Esophagus squamous epithelium (tissue), 5 donors: Measurements from ENCODE around the gene C1QTNF8. TPM values are rescaled to one million over a fixed set of nuclear protein-coding genes. Genes with fewer than 3 reads are reported as not detected.
A peak's percentile ranks its signal among the peaks of the same experiment; 100 is the strongest.
"Not testable (repeated sequence)": the region's sequence is repeated elsewhere in the genome, so short reads cannot be mapped to it uniquely, and the experiment has no call there.

Experiments
- DNase-seq: peaks from one replicate; lab custom pipeline; 2025; lab: John Stamatoyannopoulos, UW
- H3K27ac ChIP-seq, 4 donors: fragments of 200-600 bp; sonication (generic); one replicate each; pipeline ENCODE4 v1.5.1; 2016 to 2019; ENCODE audit warnings: mild to moderate bottlenecking in 1 of 4
- H3K27me3 ChIP-seq, 4 donors: fragments of 200-600 bp; sonication (generic); 1 replicate in 3 of 4; 2 replicates in 1 of 4; pipeline versions ENCODE4 v1.5.1 to v1.6.0; 2017 to 2021; ENCODE audit warnings: antibody characterized with exemption in 1 of 4
- H3K36me3 ChIP-seq, 3 donors: fragments of 200-600 bp; sonication (generic); one replicate each; pipeline ENCODE4 v1.5.1; 2016 to 2019
- H3K4me1 ChIP-seq, 3 donors: fragments of 200-600 bp; sonication (generic); one replicate each; pipeline ENCODE4 v1.5.1; 2017 to 2019
- H3K4me3 ChIP-seq, 4 donors: fragments of 200-600 bp; sonication (generic); 1 replicate in 3 of 4; 2 replicates in 1 of 4; pipeline ENCODE4 v1.5.1; 2016 to 2019; ENCODE audit warnings: mild to moderate bottlenecking in 2 of 4, moderate library complexity in 1 of 4
- H3K9me3 ChIP-seq, 3 donors: fragments of 200-600 bp; sonication (generic); one replicate each; pipeline ENCODE4 v1.5.1; 2016 to 2019
- POLR2A ChIP-seq, 4 donors: fragments of 450-650 bp; IDR thresholded peaks; one replicate each; pipeline ENCODE4 v1.6.1; 2017; ENCODE audit warnings: antibody characterized with exemption in 4 of 4, mild to moderate bottlenecking in 4 of 4, moderate library complexity in 3 of 4
- WGBS, 2 donors: methylation state at CpG; one replicate each; pipeline ENCODE4 v1.1.5; 2018; 5-methylcytosine and 5-hydroxymethylcytosine counted together
- intact Hi-C: fragments of 100-400 bp; cut with DNase I; formaldehyde crosslinking; loops from one replicate; pipeline ENCODE4 v1.15.0; 2022
- total RNA-seq, 4 donors: library from RNA; depleted of rRNA; stranded (reverse); fragments of >200 nt; gene quantifications; one replicate each; pipeline ENCODE4 v1.1.0, GENCODE V29; 2016
- TF ChIP-seq, protein P1 (sequence below), 6 experiments: fragments of 450-650 bp in 4 of 6; fragments of 200-600 bp in 2 of 6; sonication (generic) in 2 of 6; IDR thresholded peaks; one replicate each; pipeline ENCODE4 v1.5.1; 2016 to 2019; ENCODE audit warnings: antibody characterized with exemption in 6 of 6, mild to moderate bottlenecking in 4 of 6, moderate library complexity in 4 of 6
- donor health status: DM: yes; HTN: yes; CAD: no.

The C1QTNF8 gene
- total RNA-seq, 4 donors from 2014 or later: not detected

DNA sequence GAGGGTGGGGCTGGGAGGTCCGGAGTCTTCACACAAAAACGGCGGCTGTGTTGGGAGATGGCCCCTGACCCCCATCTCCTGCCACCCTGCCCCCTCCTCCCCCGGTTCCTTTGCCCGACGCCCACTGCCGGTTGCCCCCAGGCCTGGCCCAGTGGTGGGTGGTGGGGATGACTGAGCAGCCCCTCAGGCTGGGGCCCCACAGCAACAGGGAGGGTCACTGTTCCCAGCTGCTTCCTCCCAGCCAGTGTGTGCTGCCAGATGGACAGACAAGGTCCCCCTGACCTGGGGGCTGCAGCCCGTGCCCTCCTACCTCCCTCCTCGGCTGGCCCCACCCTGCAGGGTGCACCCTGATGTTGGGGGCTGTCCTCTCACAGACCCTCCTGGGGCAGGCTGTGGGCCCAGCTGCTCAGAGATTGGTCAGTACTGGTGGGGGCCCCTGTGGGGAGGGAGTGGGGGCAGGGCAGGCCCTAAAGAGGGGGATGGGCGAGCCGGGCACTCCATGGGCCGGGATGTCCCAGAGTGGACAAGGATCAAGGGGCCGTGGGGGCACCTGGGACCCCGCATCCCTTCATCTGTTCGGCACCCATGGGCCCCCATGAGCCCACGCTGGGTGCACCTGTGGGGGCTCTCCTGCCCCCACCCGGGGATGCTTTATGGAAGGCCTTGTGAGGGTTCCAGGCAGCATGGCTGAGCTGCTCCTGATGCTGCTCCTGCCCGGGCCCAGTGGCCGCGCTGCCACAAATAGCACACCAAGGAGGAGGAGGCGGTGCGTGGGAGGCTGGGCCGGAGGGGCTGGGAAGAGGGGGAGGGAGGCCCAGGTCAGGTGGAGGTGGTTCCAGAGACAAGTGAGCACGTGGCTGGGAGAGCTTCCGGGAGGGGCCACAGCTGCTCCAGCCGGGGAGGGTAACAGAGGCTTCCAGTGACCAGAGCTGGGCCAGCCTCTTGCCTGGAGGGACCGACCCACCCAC, 5.1 kb downstream of the C1QTNF8 start:
- 20 to 38% methylated on average over 1 to 8 of the region's 27 CpGs for WGBS, 2 donors
- Histone ChIP-seq H3K4me1 (peaks cover 9 to 26% (median 12%) of the 10 kb centered on the region in 3 donors), H3K9me3 (peaks cover 0 to 4% (median 0%) of the 10 kb centered on the region in 3 donors), H3K27ac (peak overlapping the region in 1 of 4 donors; percentile 26), H3K27me3 (peaks cover 0 to 90% (median 13%) of the 10 kb centered on the region in 4 donors), H3K4me3 (peak overlapping the region in 1 of 4 donors; percentile 52), H3K36me3 (no peaks in the 10 kb centered on the region)
- intact Hi-C loops: no loop called here
- TF ChIP-seq, protein P1, sequence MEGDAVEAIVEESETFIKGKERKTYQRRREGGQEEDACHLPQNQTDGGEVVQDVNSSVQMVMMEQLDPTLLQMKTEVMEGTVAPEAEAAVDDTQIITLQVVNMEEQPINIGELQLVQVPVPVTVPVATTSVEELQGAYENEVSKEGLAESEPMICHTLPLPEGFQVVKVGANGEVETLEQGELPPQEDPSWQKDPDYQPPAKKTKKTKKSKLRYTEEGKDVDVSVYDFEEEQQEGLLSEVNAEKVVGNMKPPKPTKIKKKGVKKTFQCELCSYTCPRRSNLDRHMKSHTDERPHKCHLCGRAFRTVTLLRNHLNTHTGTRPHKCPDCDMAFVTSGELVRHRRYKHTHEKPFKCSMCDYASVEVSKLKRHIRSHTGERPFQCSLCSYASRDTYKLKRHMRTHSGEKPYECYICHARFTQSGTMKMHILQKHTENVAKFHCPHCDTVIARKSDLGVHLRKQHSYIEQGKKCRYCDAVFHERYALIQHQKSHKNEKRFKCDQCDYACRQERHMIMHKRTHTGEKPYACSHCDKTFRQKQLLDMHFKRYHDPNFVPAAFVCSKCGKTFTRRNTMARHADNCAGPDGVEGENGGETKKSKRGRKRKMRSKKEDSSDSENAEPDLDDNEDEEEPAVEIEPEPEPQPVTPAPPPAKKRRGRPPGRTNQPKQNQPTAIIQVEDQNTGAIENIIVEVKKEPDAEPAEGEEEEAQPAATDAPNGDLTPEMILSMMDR (IDR thresholded peaks at IDR 0.05): no peak
- TF ChIP-seq POLR2A (IDR thresholded peaks at IDR 0.05): no peak
- DNase-seq: no peak

DNA sequence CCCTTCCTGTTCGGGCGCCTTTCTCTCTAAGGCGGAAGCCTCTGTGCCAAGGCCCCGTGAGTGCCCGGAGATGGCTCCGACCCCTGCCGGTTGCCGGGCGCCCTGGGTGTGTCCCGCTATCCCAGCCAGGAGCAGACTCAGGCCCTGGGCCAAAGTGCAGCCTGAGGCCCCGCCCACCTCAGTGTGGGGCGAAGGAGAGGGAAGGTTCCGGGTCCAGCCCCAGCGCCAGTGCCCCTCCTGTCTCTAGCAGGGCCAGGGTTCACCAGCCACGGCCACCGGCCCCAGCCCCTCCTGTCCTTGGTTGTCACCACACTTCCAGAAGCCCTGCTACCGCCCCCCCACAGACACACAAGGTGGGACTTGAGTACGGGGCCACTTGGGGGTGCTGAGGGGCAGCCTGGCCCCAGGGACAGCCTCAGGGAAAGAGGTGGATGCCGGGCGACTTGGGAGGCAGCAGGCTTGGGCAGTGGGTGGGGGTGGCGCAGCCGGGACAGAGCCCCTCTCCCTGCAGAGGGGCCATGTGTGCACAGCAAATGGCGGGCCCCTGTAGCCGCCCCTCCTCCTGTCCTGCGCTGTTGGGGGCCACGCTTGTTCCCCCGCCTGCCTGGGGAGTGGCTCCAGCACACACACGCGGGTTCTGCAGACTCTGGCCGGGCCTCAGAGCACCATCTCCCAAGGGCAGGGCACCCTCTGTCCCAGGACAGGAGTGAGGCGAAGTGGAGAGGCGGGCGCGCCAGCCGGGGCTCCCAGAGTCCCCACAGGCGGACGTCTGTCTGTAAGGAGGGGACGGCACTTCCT, 6.0 kb downstream of the C1QTNF8 start:
- Histone ChIP-seq H3K27me3 (peaks cover 0 to 90% (median 13%) of the 10 kb centered on the region in 4 donors), H3K4me3 (peak overlapping the region in 3 of 4 donors; percentile 7 to 52 (median 22))

DNA sequence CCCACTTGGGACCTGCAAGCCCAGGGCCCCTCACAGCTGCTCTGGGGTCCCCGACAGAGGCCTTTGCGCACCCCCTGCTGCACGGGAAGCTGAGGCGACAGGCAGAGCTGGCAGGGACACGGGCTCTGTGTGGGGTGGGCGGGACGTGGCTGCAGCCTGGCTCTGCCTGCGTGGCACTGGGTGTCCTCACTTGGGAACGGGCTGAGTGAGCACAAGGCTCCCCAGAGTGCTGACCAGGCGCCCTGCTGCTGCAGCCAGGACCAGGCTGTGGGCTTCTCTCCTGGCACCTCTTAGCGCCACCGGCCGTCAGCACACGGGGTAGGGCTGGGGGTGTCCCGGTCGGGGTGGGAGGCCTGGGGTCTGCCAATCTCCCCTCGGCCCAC, 6.6 kb downstream of the C1QTNF8 start:
- Histone ChIP-seq H3K27me3 (peaks cover 0 to 90% (median 13%) of the 10 kb centered on the region in 4 donors), H3K9me3 (peaks cover 0 to 19% (median 13%) of the 10 kb centered on the region in 3 donors), H3K36me3 (no peaks in the 10 kb centered on the region), H3K4me3 (peak overlapping the region in 3 of 4 donors; percentile 7 to 52 (median 22)), H3K4me1 (peaks cover 9 to 26% (median 12%) of the 10 kb centered on the region in 3 donors), H3K27ac (no peak overlapping the region)
- no CpG with 5 or more reads among the region's 17 CpGs for WGBS, 2 donors
- intact Hi-C loops: no loop called here
- DNase-seq: no peak
- TF ChIP-seq, protein P1 (IDR thresholded peaks at IDR 0.05): no peak

More for the DNA sequence above, 6.0 kb downstream of the C1QTNF8 start:
- peaks cover 0 to 13% (median 8%) of the 10 kb centered on the region in 3 donors for H3K9me3 ChIP-seq
- intact Hi-C loops: no loop called here
- TF ChIP-seq, protein P1 (IDR thresholded peaks at IDR 0.05): peak in 4 of 6 experiments; percentile 12 to 24 (median 16)
- TF ChIP-seq POLR2A (IDR thresholded peaks at IDR 0.05): no peak
- peak overlapping the region in 1 of 4 donors; percentile 26 for H3K27ac ChIP-seq
- 7 to 14% methylated on average over 9 to 11 of the region's 38 CpGs for WGBS, 2 donors
- H3K4me1 ChIP-seq: peaks cover 9 to 26% (median 12%) of the 10 kb centered on the region in 3 donors
- no peak for DNase-seq
- H3K36me3 ChIP-seq: no peaks in the 10 kb centered on the region

DNA sequence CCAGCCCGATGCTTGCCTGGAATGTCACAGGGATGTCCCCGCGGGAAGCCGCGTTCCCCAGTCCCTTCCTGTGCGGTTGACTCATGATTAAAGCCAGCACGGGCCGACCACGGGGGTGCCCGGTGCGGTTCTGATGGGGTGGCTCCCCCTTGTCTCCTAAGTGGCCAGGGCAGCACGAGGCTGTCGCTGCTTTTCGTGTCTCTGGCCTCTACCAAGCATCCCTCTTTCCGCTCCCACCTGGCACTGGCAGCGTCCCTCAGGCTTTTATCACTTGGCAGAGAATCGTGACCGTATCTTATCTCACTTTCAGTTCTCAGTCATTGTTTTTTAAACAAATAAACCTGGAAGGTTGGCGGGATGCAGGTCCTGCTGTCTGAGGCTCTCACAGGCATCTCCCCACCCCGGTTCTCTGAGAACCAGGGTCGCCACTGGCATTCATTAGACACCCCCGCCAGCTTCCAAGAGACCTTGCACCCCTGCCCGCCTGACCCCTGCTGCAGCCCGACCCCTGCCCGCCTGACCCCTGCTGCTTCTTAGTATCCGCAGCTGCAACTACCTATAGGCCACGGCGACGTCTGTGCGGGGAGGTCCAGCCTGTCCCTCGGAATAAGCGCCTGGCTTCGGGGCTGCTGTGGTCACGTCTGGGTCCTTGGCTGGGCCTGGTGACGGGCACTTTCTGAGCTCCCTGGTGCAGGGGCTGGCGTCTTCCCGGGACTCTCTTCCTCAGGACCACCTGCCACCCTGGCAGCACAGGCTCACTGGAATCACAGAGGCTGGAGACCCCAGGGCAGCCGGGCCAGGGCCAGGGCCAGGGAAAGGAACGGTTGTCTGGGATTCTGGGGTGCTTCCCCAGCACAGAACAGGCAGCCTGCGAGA, 7.5 kb downstream of the C1QTNF8 start:
- TF ChIP-seq, protein P1 (IDR thresholded peaks at IDR 0.05): no peak
- no peak for TF ChIP-seq POLR2A (IDR thresholded peaks at IDR 0.05)
- no peak for DNase-seq
- no peak overlapping the region for H3K4me3 ChIP-seq
- H3K9me3 ChIP-seq: peaks cover 0 to 28% (median 18%) of the 10 kb centered on the region in 3 donors
- H3K27ac ChIP-seq: no peak overlapping the region
- H3K27me3 ChIP-seq: peaks cover 0 to 90% (median 13%) of the 10 kb centered on the region in 4 donors
- peaks cover 9 to 28% (median 12%) of the 10 kb centered on the region in 3 donors for H3K4me1 ChIP-seq
- 54 to 59% methylated on average over 13 to 25 of the region's 40 CpGs for WGBS, 2 donors
- intact Hi-C loops: no loop called here
- H3K36me3 ChIP-seq: no peaks in the 10 kb centered on the region

DNA sequence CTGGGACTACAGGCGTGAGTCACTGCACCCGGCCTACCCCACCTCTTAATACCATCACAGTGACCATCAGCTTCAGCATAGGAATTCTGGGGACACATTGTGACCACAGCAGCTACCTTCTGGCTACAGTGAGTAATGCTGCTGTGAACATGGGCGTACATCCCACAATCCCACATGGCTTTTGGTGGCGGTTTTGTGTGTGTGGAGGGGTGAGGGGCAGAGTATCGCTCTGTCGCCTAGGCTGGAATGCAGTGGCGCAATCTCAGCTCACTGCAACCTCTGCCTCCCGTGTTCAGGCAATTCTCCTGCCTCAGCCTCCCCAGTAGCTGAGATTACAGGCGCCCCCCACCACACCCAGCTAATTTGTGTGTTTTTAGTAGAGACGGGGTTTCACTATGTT, 9.6 kb downstream of the C1QTNF8 start:
- H3K36me3 ChIP-seq, H3K4me3 ChIP-seq, DNase-seq, intact Hi-C loops, H3K27ac ChIP-seq: not testable (repeated sequence)
- Histone ChIP-seq H3K27me3 (peaks cover 0 to 99% (median 13%) of the 10 kb centered on the region in 4 donors), H3K9me3 (peaks cover 0 to 34% (median 18%) of the 10 kb centered on the region in 3 donors), H3K4me1 (peaks cover 19 to 45% (median 25%) of the 10 kb centered on the region in 3 donors)
- 83 to 97% methylated on average over 7 to 10 of the region's 10 CpGs for WGBS, 2 donors
